ENCODE data around the gene SMIM23.

GRCh38 chr5:171839112-171839511 is 53.5 kb downstream of the SMIM23 start:
- TF ChIP-seq CTCF (conservative IDR thresholded peaks at IDR 0.05 in 1 of 2, IDR thresholded peaks at IDR 0.05 in 1 of 2; ENCODE audit: low read depth in 1 of 2, low read length in 2 of 2) = no peak
- no peak for TF ChIP-seq EZH2 (IDR thresholded peaks at IDR 0.05; ENCODE audit: low read length, missing control alignments)

Data from fibroblast of lung (primary cell).